Chondrocyte (in vitro differentiated cells): ENCODE data around the gene TM2D3. TPM values are rescaled to one million over a fixed set of nuclear protein-coding genes. Genes with fewer than 3 reads are reported as not detected.

Source experiments
- DNase-seq: peaks from one replicate; pipeline ENCODE4 v3.0.0; 2021; ENCODE audit warnings: mixed read lengths, low spot score
- H3K27ac Mint-ChIP-seq: one replicate; pipeline ENCODE4 v1.8.0; 2021; ENCODE audit warnings: mild to moderate bottlenecking, moderate library complexity, mixed read lengths; ENCODE audit not compliant: unreplicated experiment
- H3K27me3 Mint-ChIP-seq: 2 replicates; pipeline ENCODE4 v1.8.0; 2021; ENCODE audit warnings: low read depth, mixed read lengths
- H3K36me3 Mint-ChIP-seq: 2 replicates; pipeline ENCODE4 v1.8.0; 2021; ENCODE audit warnings: low read depth, mixed read lengths
- H3K4me1 Mint-ChIP-seq: 2 replicates; pipeline ENCODE4 v1.8.0; 2021; ENCODE audit warnings: low read depth, mild to moderate bottlenecking, mixed read lengths
- H3K4me3 Mint-ChIP-seq: one replicate; pipeline ENCODE4 v1.8.0; 2021; ENCODE audit warnings: mild to moderate bottlenecking, moderate library complexity, mixed read lengths; ENCODE audit not compliant: unreplicated experiment
- H3K9me3 Mint-ChIP-seq: 2 replicates; pipeline ENCODE4 v1.8.0; 2021; ENCODE audit warnings: low read depth, mixed read lengths
- CTCF ChIP-seq: fragments of 200-600 bp; sonication (generic); IDR thresholded peaks from 2 replicates; pipeline ENCODE4 v1.5.0; 2021; ENCODE audit warnings: antibody characterized with exemption, mild to moderate bottlenecking, moderate library complexity
- total RNA-seq: library from RNA; stranded (reverse); gene quantifications from 3 replicates; pipeline ENCODE4 v1.2.1, GENCODE V29; 2021

TM2D3 gene
- total RNA-seq, 1 donor from 2014 or later: 44.7 TPM

GRCh38 chr15:101642361-101642760 is 9.8 kb downstream of the TM2D3 start:
- Mint-ChIP-seq H3K4me3 (no peak overlapping the region), H3K36me3 (peaks cover 23% of the 10 kb centered on the region), H3K9me3 (no peaks in the 10 kb centered on the region), H3K27me3 (no peaks in the 10 kb centered on the region), H3K4me1 (peaks cover 11% of the 10 kb centered on the region), H3K27ac (peak overlapping the region; percentile 17)
- DNase-seq: no peak
- TF ChIP-seq CTCF: peak; percentile 20

- no peak for DNase-seq
- Mint-ChIP-seq H3K36me3 (peaks cover 23% of the 10 kb centered on the region), H3K4me1 (peaks cover 11% of the 10 kb centered on the region), H3K27ac (no peak overlapping the region), H3K27me3 (no peaks in the 10 kb centered on the region), H3K4me3 (no peak overlapping the region), H3K9me3 (no peaks in the 10 kb centered on the region)
- no peak for TF ChIP-seq CTCF
Measured at GRCh38 chr15:101641894-101642293, 10.3 kb downstream of the TM2D3 start.

GRCh38 chr15:101641129-101641764 is 10.9 kb downstream of the TM2D3 start:
- H3K4me3 Mint-ChIP-seq: no peak overlapping the region
- peak overlapping the region; percentile 69 for H3K27ac Mint-ChIP-seq
- peaks cover 23% of the 10 kb centered on the region for H3K36me3 Mint-ChIP-seq
- DNase-seq: no peak
- no peaks in the 10 kb centered on the region for H3K27me3 Mint-ChIP-seq
- no peaks in the 10 kb centered on the region for H3K9me3 Mint-ChIP-seq
- TF ChIP-seq CTCF: peak; percentile 98
- peaks cover 11% of the 10 kb centered on the region for H3K4me1 Mint-ChIP-seq

- no peak for TF ChIP-seq CTCF
- H3K4me3 Mint-ChIP-seq: no peak overlapping the region
- no peaks in the 10 kb centered on the region for H3K27me3 Mint-ChIP-seq
- no peak for DNase-seq
- no peaks in the 10 kb centered on the region for H3K9me3 Mint-ChIP-seq
- H3K36me3 Mint-ChIP-seq: peaks cover 12% of the 10 kb centered on the region
- H3K27ac Mint-ChIP-seq: no peak overlapping the region
- peaks cover 11% of the 10 kb centered on the region for H3K4me1 Mint-ChIP-seq
Measured at GRCh38 chr15:101639667-101640066, 12.5 kb downstream of the TM2D3 start.

GRCh38 chr15:101637919-101638318 is 14.3 kb downstream of the TM2D3 start:
- peaks cover 11% of the 10 kb centered on the region for H3K4me1 Mint-ChIP-seq
- H3K36me3 Mint-ChIP-seq: peaks cover 12% of the 10 kb centered on the region
- H3K27ac Mint-ChIP-seq: no peak overlapping the region
- H3K9me3 Mint-ChIP-seq: no peaks in the 10 kb centered on the region
- no peak for DNase-seq
- H3K4me3 Mint-ChIP-seq: no peak overlapping the region
- TF ChIP-seq CTCF: no peak
- H3K27me3 Mint-ChIP-seq: no peaks in the 10 kb centered on the region
